Esophagus muscularis mucosa (tissue), 4 donors: ENCODE results near the gene FSCN2. TPM values are rescaled to one million over a fixed set of nuclear protein-coding genes. Genes with fewer than 3 reads are reported as not detected.

Source experiments
- DNase-seq: peaks from one replicate; pipeline ENCODE4 v3.0.0-alpha.2; 2017; ENCODE audit errors: extremely low spot score
- H3K27ac ChIP-seq, 4 donors: fragments of 200-600 bp; sonication (generic); replicated peaks in 1 of 4; 1 replicate in 3 of 4; 2 replicates in 1 of 4; pipeline ENCODE4 v1.5.1; 2016 to 2019; ENCODE audit warnings: mild to moderate bottlenecking in 1 of 4
- H3K27me3 ChIP-seq, 4 donors: fragments of 200-600 bp; sonication (generic); one replicate each; pipeline versions ENCODE4 v1.5.1 to v1.6.0; 2016 to 2019
- H3K36me3 ChIP-seq, 4 donors: fragments of 200-600 bp; sonication (generic); one replicate each; pipeline ENCODE4 v1.5.1; 2016 to 2019
- H3K4me1 ChIP-seq, 4 donors: fragments of 200-600 bp; sonication (generic); one replicate each; pipeline ENCODE4 v1.5.1; 2016 to 2019
- H3K4me3 ChIP-seq, 4 donors: fragments of 200-600 bp; sonication (generic); 1 replicate in 2 of 4; 2 replicates in 2 of 4; pipeline ENCODE4 v1.5.1; 2016 to 2019; ENCODE audit warnings: mild to moderate bottlenecking in 4 of 4, moderate library complexity in 1 of 4
- H3K9me3 ChIP-seq, 4 donors: fragments of 200-600 bp; sonication (generic); 1 replicate in 3 of 4; 2 replicates in 1 of 4; pipeline ENCODE4 v1.5.1; 2016 to 2019
- CTCF ChIP-seq, 3 experiments: fragments of 200-600 bp in 2 of 3; fragments of 450-650 bp in 1 of 3; sonication (generic) in 2 of 3; IDR thresholded peaks; one replicate each; pipeline ENCODE4 v1.5.1; 2017 to 2019; ENCODE audit warnings: antibody characterized with exemption in 3 of 3, mild to moderate bottlenecking in 2 of 3, moderate library complexity in 1 of 3
- EP300 ChIP-seq: sonication (generic); formaldehyde crosslinking; IDR thresholded peaks from one replicate; pipeline ENCODE4 v1.6.1; 2017; ENCODE audit warnings: antibody characterized with exemption
- POLR2A ChIP-seq: fragments of 450-650 bp; IDR thresholded peaks from one replicate; pipeline ENCODE4 v1.6.1; 2017; ENCODE audit warnings: antibody characterized with exemption, moderate library complexity, mild to moderate bottlenecking, low read depth
- POLR2AphosphoS5 ChIP-seq, 2 donors: sonication (generic); formaldehyde crosslinking; IDR thresholded peaks; one replicate each; pipeline ENCODE4 v1.6.1; 2017; ENCODE audit warnings: antibody characterized with exemption in 2 of 2
- WGBS: methylation state at CpG from one replicate; pipeline ENCODE4 v1.1.5; 2018; 5-methylcytosine and 5-hydroxymethylcytosine counted together
- intact Hi-C: fragments of 100-400 bp; cut with DNase I; formaldehyde crosslinking; loops from one replicate; pipeline ENCODE4 v1.15.1; 2023
- total RNA-seq, 4 donors: library from RNA; depleted of rRNA; stranded (reverse); fragments of >200 nt; gene quantifications; one replicate each; pipeline versions ENCODE4 v1.1.0 to v1.2.1, GENCODE V29; 2016

Gene FSCN2
- total RNA-seq, 4 donors from 2014 or later = 1.2 to 2.4 (median 1.7) TPM

GRCh38 chr17:81513372-81513752 is 14.8 kb upstream of the FSCN2 start:
- Histone ChIP-seq H3K4me1 (peaks cover 37 to 67% (median 56%) of the 10 kb centered on the region in 4 donors), H3K27me3 (no peaks in the 10 kb centered on the region), H3K27ac (peak overlapping the region; percentile 100), H3K4me3 (peak overlapping the region; percentile 88 to 94 (median 91)), H3K36me3 (peaks cover 30 to 42% (median 38%) of the 10 kb centered on the region in 4 donors), H3K9me3 (no peaks in the 10 kb centered on the region)
- intact Hi-C loops = loop anchor here (5.0 kb wide), 1 partner anchor 116 kb away; the partner anchor contains the start of gene BAHCC1
- WGBS = 9% methylated on average over 22 of the region's 23 CpGs
- peak; percentile 95 for DNase-seq
- TF ChIP-seq POLR2A (no peak), POLR2AphosphoS5 (IDR thresholded peaks at IDR 0.05) (no peak), EP300 (no peak), CTCF (IDR thresholded peaks at IDR 0.05) (no peak)

- Histone ChIP-seq H3K9me3 (no peaks in the 10 kb centered on the region), H3K4me1 (peaks cover 42 to 67% (median 56%) of the 10 kb centered on the region in 4 donors), H3K36me3 (peaks cover 30 to 36% (median 33%) of the 10 kb centered on the region in 4 donors), H3K4me3 (peak overlapping the region; percentile 88 to 94 (median 91)), H3K27ac (peak overlapping the region; percentile 100), H3K27me3 (no peaks in the 10 kb centered on the region)
- intact Hi-C loops = loop anchor here (5.0 kb wide), 1 partner anchor 117 kb away; the partner anchor contains the start of gene BAHCC1
- DNase-seq = no peak
- TF ChIP-seq POLR2AphosphoS5 (IDR thresholded peaks at IDR 0.05) = peak in 1 of 2 donors; percentile 26
- TF ChIP-seq EP300 = no peak
- TF ChIP-seq CTCF (IDR thresholded peaks at IDR 0.05) = no peak
- no peak for TF ChIP-seq POLR2A
- WGBS = 3% methylated on average over 34 of the region's 64 CpGs
These were observed 14.3 kb upstream of the FSCN2 start for GRCh38 chr17:81513753-81514488.

- Histone ChIP-seq H3K36me3 (peaks cover 27 to 31% (median 28%) of the 10 kb centered on the region in 4 donors), H3K27me3 (peaks cover 0 to under 1% (median 0%) of the 10 kb centered on the region in 4 donors), H3K4me3 (peak overlapping the region; percentile 88 to 94 (median 91)), H3K9me3 (no peaks in the 10 kb centered on the region), H3K4me1 (peaks cover 45 to 67% (median 56%) of the 10 kb centered on the region in 4 donors), H3K27ac (peak overlapping the region; percentile 100)
- TF ChIP-seq CTCF (IDR thresholded peaks at IDR 0.05) (no peak), EP300 (no peak), POLR2A (peak; percentile 23), POLR2AphosphoS5 (IDR thresholded peaks at IDR 0.05) (no peak)
- intact Hi-C loops = loop anchor here (5.0 kb wide), 1 partner anchor 117 kb away; the partner anchor contains the start of gene BAHCC1
- DNase-seq = no peak
- 3% methylated on average over 24 of the region's 34 CpGs for WGBS
These were observed 13.8 kb upstream of the FSCN2 start for GRCh38 chr17:81514489-81514738.

- Histone ChIP-seq H3K9me3 (no peaks in the 10 kb centered on the region), H3K4me1 (peaks cover 46 to 67% (median 57%) of the 10 kb centered on the region in 4 donors), H3K36me3 (peaks cover 21 to 26% (median 23%) of the 10 kb centered on the region in 4 donors), H3K27me3 (peaks cover 0 to 5% (median 0%) of the 10 kb centered on the region in 4 donors), H3K27ac (peak overlapping the region; percentile 100), H3K4me3 (peak overlapping the region; percentile 88 to 94 (median 91))
- intact Hi-C loops = loop anchor here (5.0 kb wide), 2 partner anchors 37 to 118 kb away; partner anchors contain the start of genes BAHCC1 and FAAP100
- DNase-seq = no peak
- no peak for TF ChIP-seq EP300
- peak; percentile 62 for TF ChIP-seq POLR2A
- no peak for TF ChIP-seq CTCF (IDR thresholded peaks at IDR 0.05)
- peak; percentile 63 to 85 for TF ChIP-seq POLR2AphosphoS5 (IDR thresholded peaks at IDR 0.05)
- WGBS = under 1% methylated on average over 35 of the region's 82 CpGs
These were observed 13.2 kb upstream of the FSCN2 start for GRCh38 chr17:81514739-81515529.
